ENCODE measurements around the gene AGPAT3.

GRCh38 chr21:43832648-43833047 is 32.4 kb upstream of the AGPAT3 start:
- no peak for TF ChIP-seq CTCF (IDR thresholded peaks at IDR 0.05; ENCODE audit: extremely low read depth in 1 of 2, insufficient read depth in 1 of 2, low read depth in 1 of 2, low read length in 2 of 2)
- TF ChIP-seq POLR2A (IDR thresholded peaks at IDR 0.05; ENCODE audit: low read depth, low read length), result no peak
- TF ChIP-seq POLR2AphosphoS5 (IDR thresholded peaks at IDR 0.05; ENCODE audit: insufficient read depth, low read depth, low read length), result no peak
- no peak for TF ChIP-seq EZH2 (IDR thresholded peaks at IDR 0.05; ENCODE audit: borderline replicate concordance, low read depth, low read length, severe bottlenecking)
- TF ChIP-seq JUN (IDR thresholded peaks at IDR 0.05; ENCODE audit: borderline replicate concordance, insufficient read depth, insufficient read length, low read depth), result no peak
- TF ChIP-seq GATA2 (IDR thresholded peaks at IDR 0.05; ENCODE audit: insufficient read depth, insufficient read length, low read depth, low read length), result no peak
- no peak for TF ChIP-seq MYC (IDR thresholded peaks at IDR 0.05; ENCODE audit: low read depth, low read length)
- no peak for TF ChIP-seq FOS (IDR thresholded peaks at IDR 0.05; ENCODE audit: borderline replicate concordance, insufficient read depth, low read length)
